HepG2 (cell line): ENCODE results near the gene EXOC7. TPM values are rescaled to one million over a fixed set of nuclear protein-coding genes. Genes with fewer than 3 reads are reported as not detected.

Experiments
- ATAC-seq: fragments of 200-7000 bp; cut with Tn5 transposase; 3 replicates; pipeline ENCODE4 v1.9.1; 2020; ENCODE audit warnings: mild to moderate bottlenecking, moderate library complexity
- BruUV-seq: library from RNA; stranded (reverse); fragments of 400-500 nt; replicated peaks from 2 replicates; lab custom pipeline; 2021; lab: Mats Ljungman, UMichigan
- CTCF ChIA-PET: fragments of 300-600 bp; formaldehyde crosslinking; extraction: SDS; loops from one replicate; lab custom pipeline; 2021; ENCODE audit warnings: low total read pairs, inconsistent platforms, low intra/inter-chr PET ratio; lab: Yijun Ruan, JAX
- POLR2A ChIA-PET: fragments of 350-600 bp; sonication (Branson Sonifier 250); formaldehyde crosslinking; loops from one replicate; lab custom pipeline; 2020; ENCODE audit warnings: antibody characterized with exemption, inconsistent platforms; lab: Yijun Ruan, JAX
- DNase-seq: peaks from one replicate; pipeline ENCODE4 v3.0.0-alpha.2; 2015; ENCODE audit warnings: low spot score
- FAIRE-seq: peaks from 3 replicates; lab custom pipeline; 2011; peaks lifted over from hg19 to GRCh38; lab: Jason Lieb, UNC
- H2AFZ ChIP-seq: one replicate; pipeline ENCODE4 v1.6.1; 2011; ENCODE audit warnings: low read length, inconsistent platforms
- H3K27ac ChIP-seq: fragments of 300-600 bp; 3 replicates; pipeline ENCODE4 v1.8.0; 2011; ENCODE audit warnings: mixed run types, mild to moderate bottlenecking, mixed read lengths, low read length, inconsistent platforms; ENCODE audit not compliant: insufficient read depth; ENCODE audit errors: extremely low read length
- H3K27me3 ChIP-seq, 2 experiments: fragments of 200-600 bp in 1 of 2; 2 replicates in 1 of 2; 3 replicates in 1 of 2; pipeline versions ENCODE4 v1.6.0 to v1.8.0; 2011; ENCODE audit warnings: low read length in 2 of 2, mild to moderate bottlenecking in 2 of 2, moderate library complexity in 2 of 2, inconsistent platforms in 1 of 2; ENCODE audit not compliant: insufficient read depth in 2 of 2, control insufficient read depth in 1 of 2
- H3K36me3 ChIP-seq, 2 experiments: fragments of 200-600 bp in 1 of 2; replicated peaks in 1 of 2; 2 replicates in 1 of 2; 3 replicates in 1 of 2; pipeline versions ENCODE4 v1.5.1 to v1.8.0; 2011; ENCODE audit warnings: low read length in 2 of 2, inconsistent platforms in 1 of 2; ENCODE audit not compliant: insufficient read depth in 2 of 2, control insufficient read depth in 1 of 2
- H3K4me1 ChIP-seq: 2 replicates; pipeline ENCODE4 v1.5.1; 2012; ENCODE audit warnings: low read length, inconsistent platforms; ENCODE audit not compliant: insufficient read depth
- H3K4me2 ChIP-seq: 2 replicates; pipeline ENCODE4 v1.6.0; 2011; ENCODE audit warnings: low read depth, low read length, inconsistent platforms
- H3K4me3 ChIP-seq, 3 experiments: fragments of 200-600 bp in 1 of 3; sonication (generic), shearing (Covaris generic) in 1 of 3; replicated peaks in 1 of 3; 2 replicates each; pipeline ENCODE4 v1.5.1; 2011 to 2016; ENCODE audit warnings: low read length in 3 of 3, inconsistent platforms in 2 of 3, low read depth in 2 of 3, mild to moderate bottlenecking in 2 of 3, control low read depth in 1 of 3, mixed read lengths in 1 of 3; ENCODE audit not compliant: insufficient read depth in 1 of 3
- H3K79me2 ChIP-seq: one replicate; pipeline ENCODE4 v1.6.1; 2011; ENCODE audit warnings: low read length, inconsistent platforms; ENCODE audit not compliant: insufficient read depth
- H3K9ac ChIP-seq: 2 replicates; pipeline ENCODE4 v1.6.0; 2011; ENCODE audit warnings: mild to moderate bottlenecking, low read depth, low read length, inconsistent platforms; ENCODE audit not compliant: insufficient read depth
- H3K9me3 ChIP-seq: 2 replicates; pipeline ENCODE4 v1.5.1; 2012; ENCODE audit warnings: mild to moderate bottlenecking, low read length
- H4K20me1 ChIP-seq: 2 replicates; pipeline ENCODE4 v1.6.0; 2011; ENCODE audit warnings: inconsistent platforms, mild to moderate bottlenecking, low read length, moderate library complexity; ENCODE audit not compliant: insufficient read depth
- ATF7 ChIP-seq, 2 experiments: fragments of 450-650 bp in 1 of 2; sonication (generic) in 1 of 2; formaldehyde crosslinking in 1 of 2; IDR thresholded peaks; 2 replicates each; pipeline versions ENCODE4 v1.4.0 to v1.6.1; 2016 to 2020; ENCODE audit warnings: antibody characterized with exemption in 1 of 2, mild to moderate bottlenecking in 1 of 2, missing genetic modification reagents in 1 of 2
- MYC ChIP-seq: sonication (generic); formaldehyde crosslinking; IDR thresholded peaks from 2 replicates; pipeline ENCODE4 v1.9.0; 2021; ENCODE audit warnings: missing genetic modification reagents, borderline replicate concordance
- NFE2L2 ChIP-seq: fragments of 150-350 bp; IDR thresholded peaks from 2 replicates; pipeline ENCODE4 v1.6.1; 2014; ENCODE audit warnings: low read length
- POLR2A ChIP-seq, 2 experiments: IDR thresholded peaks; 2 replicates each; pipeline ENCODE4 v1.6.1; 2011; ENCODE audit warnings: low read depth in 2 of 2, low read length in 2 of 2, mild to moderate bottlenecking in 1 of 2, moderate library complexity in 1 of 2; ENCODE audit not compliant: insufficient read depth in 1 of 2
- POLR2AphosphoS5 ChIP-seq: IDR thresholded peaks from 2 replicates; pipeline ENCODE4 v1.6.1; 2012; ENCODE audit warnings: low read depth, low read length
- POLR2G ChIP-seq: fragments of 200-400 bp; formaldehyde crosslinking; IDR thresholded peaks from 2 replicates; pipeline ENCODE4 v1.6.1; 2018; ENCODE audit warnings: mild to moderate bottlenecking, low read depth, low read length, moderate library complexity
- SMYD3 ChIP-seq: sonication (generic); formaldehyde crosslinking; IDR thresholded peaks from 2 replicates; pipeline ENCODE4 v1.8.1; 2023; ENCODE audit warnings: mild to moderate bottlenecking, missing genetic modification reagents
- ZBTB21 ChIP-seq: sonication (generic); formaldehyde crosslinking; IDR thresholded peaks from 2 replicates; pipeline ENCODE4 v1.4.0; 2020; ENCODE audit warnings: missing genetic modification reagents
- ZNF674 ChIP-seq: sonication (generic); formaldehyde crosslinking; IDR thresholded peaks from 2 replicates; pipeline ENCODE4 v1.5.0; 2020; ENCODE audit warnings: low read depth, mild to moderate bottlenecking, missing genetic modification reagents
- ZXDC ChIP-seq: sonication (generic); formaldehyde crosslinking; IDR thresholded peaks from 2 replicates; pipeline ENCODE4 v1.5.0; 2020; ENCODE audit warnings: mild to moderate bottlenecking, missing genetic modification reagents
- WGBS: methylation state at CpG from one replicate; pipeline ENCODE4 v1.1.6; 2017; ENCODE audit warnings: low lambda C conversion rate; 5-methylcytosine and 5-hydroxymethylcytosine counted together
- in situ Hi-C: cut with HindIII; loops from 2 replicates; pipeline ENCODE4 v1.10.0; 2017; ENCODE audit warnings: low pct_unique_long_range_greater_than_20kb; ENCODE audit not compliant: extremely low pct_ligation_motif_present
- intact Hi-C: fragments of 100-400 bp; cut with micrococcal nuclease; formaldehyde crosslinking; loops from one replicate; pipeline ENCODE4 v1.10.0; 2022; ENCODE audit not compliant: unreplicated experiment
- polyA plus RNA-seq, 8 experiments: library from polyadenylated mRNA; depleted of rRNA in 3 of 8; stranded (reverse) in 7 of 8; unstranded in 1 of 8; fragments of >200 nt; fragmentation: Illumina TruSeq in 4 of 8; extraction: Trizol in 4 of 8; gene quantifications; 2 replicates each; pipeline versions ENCODE4 v1.2.1 to v1.2.3, GENCODE V29; 2011 to 2016; ENCODE audit warnings: low read depth in 4 of 8, missing spikeins in 1 of 8, mixed read lengths in 1 of 8; ENCODE audit not compliant: insufficient read depth in 1 of 8
- total RNA-seq, 5 experiments: library from RNA; depleted of rRNA; stranded (reverse); fragments of >200 nt; fragmentation: Illumina TruSeq; extraction: Trizol; gene quantifications; 2 replicates each; pipeline ENCODE4 v1.2.3, GENCODE V29; 2016; ENCODE audit warnings: low read depth in 1 of 5

Gene EXOC7
- total and polyA plus RNA-seq, 2 of the 13 experiments (the other 11 are each of a cell fraction or from before 2014, with no cell fraction given): 86.9 to 116 TPM

GRCh38 chr17:76039121-76039520, 64.5 kb downstream of the EXOC7 start:
- intact Hi-C loops: no loop called here
- Histone ChIP-seq H3K79me2 (no peaks in the 10 kb centered on the region), H2AFZ (no peak overlapping the region), H3K27me3 (no peaks in the 10 kb centered on the region), H3K4me2 (no peak overlapping the region), H3K27ac (no peak overlapping the region), H3K4me3 (no peak overlapping the region), H4K20me1 (no peaks in the 10 kb centered on the region), H3K36me3 (peaks cover 31 to 65% of the 10 kb centered on the region in 2 experiments), H3K4me1 (peaks cover under 1% of the 10 kb centered on the region; the same call in 1 of the 2 replicates), H3K9ac (no peak overlapping the region), H3K9me3 (no peaks in the 10 kb centered on the region)
- POLR2A ChIA-PET: interaction anchor here (1.3 to 1.6 kb wide), 2 partner anchors 10 to 25 kb away, joined by 3 read pairs; no protein-coding TSS in a partner anchor
- DNase-seq: no peak
- in situ Hi-C loops: no loop called here
- no TSS peak for BruUV-seq
- ATAC-seq: no peak; the same call in 2 of the 3 replicates
- WGBS: 84% methylated on average over 6 of the region's 6 CpGs
- TF ChIP-seq NFE2L2 (peak; percentile 11; the same call in 1 of the 2 replicates), SMYD3 (CRISPR knock-in tag) (no peak), ZNF674 (no peak), ZXDC (CRISPR knock-in tag) (no peak)
- TF ChIP-seq, all 625 proteins: peak for 1
- CTCF ChIA-PET: no interaction called here
- no peak for FAIRE-seq

GRCh38 chr17:76038050-76038449, 65.5 kb downstream of the EXOC7 start:
- intact Hi-C loops: no loop called here
- Histone ChIP-seq H2AFZ (no peak overlapping the region), H3K27me3 (no peaks in the 10 kb centered on the region), H3K9ac (no peak overlapping the region), H3K4me1 (peaks cover 11% of the 10 kb centered on the region), H3K4me2 (no peak overlapping the region), H4K20me1 (no peaks in the 10 kb centered on the region), H3K36me3 (peaks cover 22 to 55% of the 10 kb centered on the region in 2 experiments), H3K4me3 (no peak overlapping the region), H3K9me3 (no peaks in the 10 kb centered on the region), H3K79me2 (no peaks in the 10 kb centered on the region), H3K27ac (no peak overlapping the region)
- ChIA-PET CTCF (no interaction called here), POLR2A (interaction anchor here (1.3 kb wide), 1 partner anchor 9 kb away, joined by 3 read pairs; no protein-coding TSS in a partner anchor)
- no peak for DNase-seq
- no peak for FAIRE-seq
- 0 out of 4 replicates have a peak, but pooled peaks of 1 of the 2 experiments have one; percentile 25 for TF ChIP-seq POLR2A (IDR thresholded peaks at IDR 0.05; ENCODE audit: insufficient read depth in 1 of 2, low read depth in 2 of 2, low read length in 2 of 2)
- peak; percentile 45 for TF ChIP-seq POLR2G
- TF ChIP-seq ATF7 (IDR thresholded peaks at IDR 0.05): peak; percentile 51
- no peak for TF ChIP-seq ATF7 (CRISPR knock-in tag; IDR thresholded peaks at IDR 0.05)
- TF ChIP-seq MYC: no peak
- peak; percentile 40; the same call in 1 of the 2 replicates for TF ChIP-seq ZBTB21 (CRISPR knock-in tag)
- peak; percentile 21; the same call in 1 of the 2 replicates for TF ChIP-seq POLR2AphosphoS5
- ATAC-seq: no peak
- WGBS: 97% methylated on average over 3 of the region's 3 CpGs
- BruUV-seq: no TSS peak
- in situ Hi-C loops: no loop called here
